ENCODE results near the gene LAMTOR3.

The LAMTOR3 gene
- 22.3 to 56.4 (median 39.3) reads per million in 9 experiments for total RNA-seq

- H3K27ac Mint-ChIP-seq: peak within 1 kb of the TSS; percentile 97 to 98
- DNase-seq (peak; percentile 83 to 86 (median 85)), ATAC-seq (replicated peaks) (peak; percentile 99)
- H3K36me3 Mint-ChIP-seq (ENCODE audit: insufficient read depth): peaks cover 10% of the 10 kb centered on the region
- no peaks in the 10 kb centered on the region for H3K9me3 Mint-ChIP-seq
- peaks cover 16 to 31% of the 10 kb centered on the region in 2 donors for H3K4me1 Mint-ChIP-seq (ENCODE audit: low read depth in 2 of 2)
- H3K4me3 Mint-ChIP-seq: peak within 1 kb of the TSS; percentile 94 to 96
- no peaks in the 10 kb centered on the region for H3K27me3 Mint-ChIP-seq
Observed at GRCh38 chr4:99894161-99894997, at the start of gene LAMTOR3. TSS of gene LAMTOR3 (minus strand) at chr4:99894427. CDS start at chr4:99893963, 464 bp downstream.

- Mint-ChIP-seq H3K27ac (peak overlapping the region in 1 of 2 donors; percentile 42), H3K4me3 (no peak overlapping the region), H3K27me3 (no peaks in the 10 kb centered on the region), H3K4me1 (ENCODE audit: low read depth in 2 of 2) (peaks cover 25 to 49% of the 10 kb centered on the region in 2 donors), H3K36me3 (ENCODE audit: insufficient read depth) (peaks cover 32% of the 10 kb centered on the region), H3K9me3 (no peaks in the 10 kb centered on the region)
- ATAC-seq (replicated peaks) (no peak), DNase-seq (no peak)
Observed at GRCh38 chr4:99938243-99938753, 44.1 kb upstream of the LAMTOR3 start.

GRCh38 chr4:99934891-99935290 lies 40.7 kb upstream of the LAMTOR3 start:
- Mint-ChIP-seq H3K9me3 (no peaks in the 10 kb centered on the region), H3K36me3 (ENCODE audit: insufficient read depth) (peaks cover 36% of the 10 kb centered on the region), H3K27me3 (no peaks in the 10 kb centered on the region), H3K4me1 (ENCODE audit: low read depth in 2 of 2) (peaks cover 28 to 55% of the 10 kb centered on the region in 2 donors), H3K4me3 (peak overlapping the region in 1 of 2 donors; percentile 51), H3K27ac (no peak overlapping the region)
- no peak for ATAC-seq (replicated peaks)
- no peak for DNase-seq

GRCh38 chr4:99927566-99927965 lies 33.3 kb upstream of the LAMTOR3 start:
- ATAC-seq (replicated peaks): no peak
- Mint-ChIP-seq H3K27me3 (no peaks in the 10 kb centered on the region), H3K9me3 (no peaks in the 10 kb centered on the region), H3K4me1 (ENCODE audit: low read depth in 2 of 2) (peaks cover 19 to 41% of the 10 kb centered on the region in 2 donors), H3K36me3 (ENCODE audit: insufficient read depth) (peaks cover 35% of the 10 kb centered on the region), H3K27ac (peak overlapping the region in 1 of 2 donors; percentile 0), H3K4me3 (no peak overlapping the region)
- DNase-seq: no peak

- no peak for ATAC-seq (replicated peaks)
Observed at GRCh38 chr4:99921174-99921573, 26.9 kb upstream of the LAMTOR3 start.

GRCh38 chr4:99918656-99919055 lies 24.4 kb upstream of the LAMTOR3 start:
- ATAC-seq (replicated peaks) (no peak), DNase-seq (no peak)
- Mint-ChIP-seq H3K27ac (peak overlapping the region in 1 of 2 donors; percentile 26), H3K27me3 (no peaks in the 10 kb centered on the region), H3K4me1 (ENCODE audit: low read depth in 2 of 2) (peaks cover 4 to 14% of the 10 kb centered on the region in 2 donors), H3K4me3 (no peak overlapping the region), H3K9me3 (peaks cover 0 to 8% of the 10 kb centered on the region in 2 donors), H3K36me3 (ENCODE audit: insufficient read depth) (peaks cover 25% of the 10 kb centered on the region)

More at GRCh38 chr4:99921174-99921573, 26.9 kb upstream of the LAMTOR3 start:
- no peak for DNase-seq
- Mint-ChIP-seq H3K27me3 (no peaks in the 10 kb centered on the region), H3K4me1 (ENCODE audit: low read depth in 2 of 2) (peaks cover 4 to 14% of the 10 kb centered on the region in 2 donors), H3K4me3 (no peak overlapping the region), H3K36me3 (ENCODE audit: insufficient read depth) (peaks cover 28% of the 10 kb centered on the region), H3K27ac (peak overlapping the region in 1 of 2 donors; percentile 69), H3K9me3 (peaks cover 0 to 8% of the 10 kb centered on the region in 2 donors)

GRCh38 chr4:99917575-99917974 lies 23.3 kb upstream of the LAMTOR3 start:
- Mint-ChIP-seq H3K9me3 (peaks cover 0 to 8% of the 10 kb centered on the region in 2 donors), H3K4me3 (no peak overlapping the region), H3K4me1 (ENCODE audit: low read depth in 2 of 2) (peaks cover 4 to 18% of the 10 kb centered on the region in 2 donors), H3K27me3 (no peaks in the 10 kb centered on the region), H3K27ac (no peak overlapping the region), H3K36me3 (ENCODE audit: insufficient read depth) (peaks cover 26% of the 10 kb centered on the region)
- DNase-seq (no peak), ATAC-seq (replicated peaks) (no peak)

GRCh38 chr4:99915449-99915848 lies 21.2 kb upstream of the LAMTOR3 start:
- Mint-ChIP-seq H3K36me3 (ENCODE audit: insufficient read depth) (peaks cover 27% of the 10 kb centered on the region), H3K9me3 (peaks cover 0 to 8% of the 10 kb centered on the region in 2 donors), H3K27me3 (no peaks in the 10 kb centered on the region), H3K4me1 (ENCODE audit: low read depth in 2 of 2) (peaks cover 4 to 26% of the 10 kb centered on the region in 2 donors), H3K27ac (peak overlapping the region in 1 of 2 donors; percentile 33), H3K4me3 (no peak overlapping the region)
- DNase-seq (no peak), ATAC-seq (replicated peaks) (no peak)

- H3K36me3 Mint-ChIP-seq (ENCODE audit: insufficient read depth): peaks cover 8% of the 10 kb centered on the region
- peak overlapping the region; percentile 94 to 96 for H3K4me3 Mint-ChIP-seq
- H3K27me3 Mint-ChIP-seq: no peaks in the 10 kb centered on the region
- DNase-seq (no peak), ATAC-seq (replicated peaks) (no peak)
- peaks cover 16 to 29% of the 10 kb centered on the region in 2 donors for H3K4me1 Mint-ChIP-seq (ENCODE audit: low read depth in 2 of 2)
- H3K9me3 Mint-ChIP-seq: no peaks in the 10 kb centered on the region
- peak overlapping the region; percentile 97 to 98 for H3K27ac Mint-ChIP-seq
Observed at GRCh38 chr4:99894998-99895397, 771 bp upstream of the LAMTOR3 start.

- Mint-ChIP-seq H3K36me3 (ENCODE audit: insufficient read depth) (peaks cover 10% of the 10 kb centered on the region), H3K4me3 (peak overlapping the region; percentile 94 to 96), H3K27me3 (no peaks in the 10 kb centered on the region), H3K4me1 (ENCODE audit: low read depth in 2 of 2) (peaks cover 16 to 34% of the 10 kb centered on the region in 2 donors), H3K9me3 (no peaks in the 10 kb centered on the region), H3K27ac (peak overlapping the region; percentile 97 to 98)
- ATAC-seq (replicated peaks) (no peak), DNase-seq (no peak)
Observed at GRCh38 chr4:99893839-99894160, 427 bp downstream of the LAMTOR3 start.

- Mint-ChIP-seq H3K27ac (peak overlapping the region; percentile 97 to 98), H3K36me3 (ENCODE audit: insufficient read depth) (peaks cover 10% of the 10 kb centered on the region), H3K4me3 (peak overlapping the region; percentile 94 to 96), H3K27me3 (no peaks in the 10 kb centered on the region), H3K9me3 (no peaks in the 10 kb centered on the region), H3K4me1 (ENCODE audit: low read depth in 2 of 2) (peaks cover 18 to 34% of the 10 kb centered on the region in 2 donors)
- DNase-seq: no peak
- no peak for ATAC-seq (replicated peaks)
Observed at GRCh38 chr4:99893029-99893428, 1.2 kb downstream of the LAMTOR3 start.

- Mint-ChIP-seq H3K9me3 (no peaks in the 10 kb centered on the region), H3K4me1 (ENCODE audit: low read depth in 2 of 2) (peaks cover 18 to 34% of the 10 kb centered on the region in 2 donors), H3K4me3 (peak overlapping the region in 1 of 2 donors; percentile 6), H3K27ac (no peak overlapping the region), H3K36me3 (ENCODE audit: insufficient read depth) (peaks cover 11% of the 10 kb centered on the region), H3K27me3 (no peaks in the 10 kb centered on the region)
- ATAC-seq (replicated peaks): no peak
- DNase-seq: no peak
Observed at GRCh38 chr4:99891351-99891750, 2.9 kb downstream of the LAMTOR3 start.

- DNase-seq (no peak), ATAC-seq (replicated peaks) (no peak)
- H3K27ac Mint-ChIP-seq: no peak overlapping the region
- H3K36me3 Mint-ChIP-seq (ENCODE audit: insufficient read depth): peaks cover 46% of the 10 kb centered on the region
- no peaks in the 10 kb centered on the region for H3K27me3 Mint-ChIP-seq
- H3K4me1 Mint-ChIP-seq (ENCODE audit: low read depth in 2 of 2): peaks cover 4 to 17% of the 10 kb centered on the region in 2 donors
- H3K9me3 Mint-ChIP-seq: no peaks in the 10 kb centered on the region
- H3K4me3 Mint-ChIP-seq: no peak overlapping the region
Observed at GRCh38 chr4:99887837-99888236, 6.4 kb downstream of the LAMTOR3 start.

- no peaks in the 10 kb centered on the region for H3K9me3 Mint-ChIP-seq
- ATAC-seq (replicated peaks) (no peak), DNase-seq (no peak)
- peaks cover 51% of the 10 kb centered on the region for H3K36me3 Mint-ChIP-seq (ENCODE audit: insufficient read depth)
- H3K4me3 Mint-ChIP-seq: no peak overlapping the region
- peaks cover 2 to 12% of the 10 kb centered on the region in 2 donors for H3K4me1 Mint-ChIP-seq (ENCODE audit: low read depth in 2 of 2)
- H3K27me3 Mint-ChIP-seq: no peaks in the 10 kb centered on the region
- H3K27ac Mint-ChIP-seq: no peak overlapping the region
Observed at GRCh38 chr4:99886146-99886545, 8.1 kb downstream of the LAMTOR3 start.

Measured in effector memory CD8-positive, alpha-beta T cell (primary cell).